ENCODE results near the gene NADSYN1. TPM values are rescaled to one million over a fixed set of nuclear protein-coding genes. Genes with fewer than 3 reads are reported as not detected.

NADSYN1 gene
- total and polyA plus RNA-seq, 2 experiments from 2014 or later = 35.6 to 54.9 TPM

DNA sequence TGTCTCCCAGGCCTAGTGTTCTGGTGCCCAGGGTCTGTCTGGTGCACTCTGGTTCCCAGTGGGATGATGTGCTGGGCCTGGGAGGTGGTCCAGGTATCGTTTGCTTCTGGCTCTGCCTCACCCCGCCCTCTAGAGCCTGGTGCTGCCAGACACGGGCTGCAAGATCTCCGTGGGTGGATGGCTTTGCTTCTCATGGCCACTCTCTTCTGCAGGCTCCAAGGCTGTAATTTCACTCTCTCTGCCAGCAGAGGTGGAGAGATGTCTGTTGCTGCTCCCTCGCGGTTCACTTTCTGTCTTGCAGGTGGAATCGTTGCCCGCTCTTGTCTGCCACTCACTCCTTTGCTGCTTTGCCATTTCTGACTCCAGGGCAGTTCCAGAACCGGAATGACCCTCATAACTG is 13.4 kb downstream of the NADSYN1 start (continued):
- TF ChIP-seq, protein P1, sequence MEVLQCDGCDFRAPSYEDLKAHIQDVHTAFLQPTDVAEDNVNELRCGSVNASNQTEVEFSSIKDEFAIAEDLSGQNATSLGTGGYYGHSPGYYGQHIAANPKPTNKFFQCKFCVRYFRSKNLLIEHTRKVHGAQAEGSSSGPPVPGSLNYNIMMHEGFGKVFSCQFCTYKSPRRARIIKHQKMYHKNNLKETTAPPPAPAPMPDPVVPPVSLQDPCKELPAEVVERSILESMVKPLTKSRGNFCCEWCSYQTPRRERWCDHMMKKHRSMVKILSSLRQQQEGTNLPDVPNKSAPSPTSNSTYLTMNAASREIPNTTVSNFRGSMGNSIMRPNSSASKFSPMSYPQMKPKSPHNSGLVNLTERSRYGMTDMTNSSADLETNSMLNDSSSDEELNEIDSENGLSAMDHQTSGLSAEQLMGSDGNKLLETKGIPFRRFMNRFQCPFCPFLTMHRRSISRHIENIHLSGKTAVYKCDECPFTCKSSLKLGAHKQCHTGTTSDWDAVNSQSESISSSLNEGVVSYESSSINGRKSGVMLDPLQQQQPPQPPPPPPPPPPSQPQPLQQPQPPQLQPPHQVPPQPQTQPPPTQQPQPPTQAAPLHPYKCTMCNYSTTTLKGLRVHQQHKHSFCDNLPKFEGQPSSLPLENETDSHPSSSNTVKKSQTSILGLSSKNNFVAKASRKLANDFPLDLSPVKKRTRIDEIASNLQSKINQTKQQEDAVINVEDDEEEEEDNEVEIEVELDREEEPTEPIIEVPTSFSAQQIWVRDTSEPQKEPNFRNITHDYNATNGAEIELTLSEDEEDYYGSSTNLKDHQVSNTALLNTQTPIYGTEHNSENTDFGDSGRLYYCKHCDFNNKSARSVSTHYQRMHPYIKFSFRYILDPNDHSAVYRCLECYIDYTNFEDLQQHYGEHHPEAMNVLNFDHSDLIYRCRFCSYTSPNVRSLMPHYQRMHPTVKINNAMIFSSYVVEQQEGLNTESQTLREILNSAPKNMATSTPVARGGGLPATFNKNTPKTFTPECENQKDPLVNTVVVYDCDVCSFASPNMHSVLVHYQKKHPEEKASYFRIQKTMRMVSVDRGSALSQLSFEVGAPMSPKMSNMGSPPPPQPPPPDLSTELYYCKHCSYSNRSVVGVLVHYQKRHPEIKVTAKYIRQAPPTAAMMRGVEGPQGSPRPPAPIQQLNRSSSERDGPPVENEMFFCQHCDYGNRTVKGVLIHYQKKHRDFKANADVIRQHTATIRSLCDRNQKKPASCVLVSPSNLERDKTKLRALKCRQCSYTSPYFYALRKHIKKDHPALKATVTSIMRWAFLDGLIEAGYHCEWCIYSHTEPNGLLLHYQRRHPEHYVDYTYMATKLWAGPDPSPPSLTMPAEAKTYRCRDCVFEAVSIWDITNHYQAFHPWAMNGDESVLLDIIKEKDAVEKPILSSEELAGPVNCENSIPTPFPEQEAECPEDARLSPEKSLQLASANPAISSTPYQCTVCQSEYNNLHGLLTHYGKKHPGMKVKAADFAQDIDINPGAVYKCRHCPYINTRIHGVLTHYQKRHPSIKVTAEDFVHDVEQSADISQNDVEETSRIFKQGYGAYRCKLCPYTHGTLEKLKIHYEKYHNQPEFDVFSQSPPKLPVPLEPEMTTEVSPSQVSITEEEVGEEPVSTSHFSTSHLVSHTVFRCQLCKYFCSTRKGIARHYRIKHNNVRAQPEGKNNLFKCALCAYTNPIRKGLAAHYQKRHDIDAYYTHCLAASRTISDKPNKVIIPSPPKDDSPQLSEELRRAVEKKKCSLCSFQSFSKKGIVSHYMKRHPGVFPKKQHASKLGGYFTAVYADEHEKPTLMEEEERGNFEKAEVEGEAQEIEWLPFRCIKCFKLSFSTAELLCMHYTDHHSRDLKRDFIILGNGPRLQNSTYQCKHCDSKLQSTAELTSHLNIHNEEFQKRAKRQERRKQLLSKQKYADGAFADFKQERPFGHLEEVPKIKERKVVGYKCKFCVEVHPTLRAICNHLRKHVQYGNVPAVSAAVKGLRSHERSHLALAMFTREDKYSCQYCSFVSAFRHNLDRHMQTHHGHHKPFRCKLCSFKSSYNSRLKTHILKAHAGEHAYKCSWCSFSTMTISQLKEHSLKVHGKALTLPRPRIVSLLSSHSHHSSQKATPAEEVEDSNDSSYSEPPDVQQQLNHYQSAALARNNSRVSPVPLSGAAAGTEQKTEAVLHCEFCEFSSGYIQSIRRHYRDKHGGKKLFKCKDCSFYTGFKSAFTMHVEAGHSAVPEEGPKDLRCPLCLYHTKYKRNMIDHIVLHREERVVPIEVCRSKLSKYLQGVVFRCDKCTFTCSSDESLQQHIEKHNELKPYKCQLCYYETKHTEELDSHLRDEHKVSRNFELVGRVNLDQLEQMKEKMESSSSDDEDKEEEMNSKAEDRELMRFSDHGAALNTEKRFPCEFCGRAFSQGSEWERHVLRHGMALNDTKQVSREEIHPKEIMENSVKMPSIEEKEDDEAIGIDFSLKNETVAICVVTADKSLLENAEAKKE (CRISPR knock-in tag; IDR thresholded peaks at IDR 0.05) = no peak
- TF ChIP-seq STAT1 (IDR thresholded peaks at IDR 0.05; ENCODE audit: unreplicated experiment) (no peak), NANOG (IDR thresholded peaks at IDR 0.05; ENCODE audit: borderline replicate concordance) (no peak), ZNF331 (CRISPR knock-in tag; IDR thresholded peaks at IDR 0.05; ENCODE audit: low read depth) (no peak), EZH2 (IDR thresholded peaks at IDR 0.05; ENCODE audit: low read depth, unreplicated experiment) (no peak), ZNF114 (CRISPR knock-in tag; IDR thresholded peaks at IDR 0.05) (no peak), POLR2AphosphoS5 (IDR thresholded peaks at IDR 0.05; ENCODE audit: low read depth) (no peak), EZH2phosphoT487 (IDR thresholded peaks at IDR 0.05; ENCODE audit: unreplicated experiment) (no peak), JUNB (IDR thresholded peaks at IDR 0.05; ENCODE audit: unreplicated experiment) (no peak)
- TF ChIP-seq, protein P2, sequence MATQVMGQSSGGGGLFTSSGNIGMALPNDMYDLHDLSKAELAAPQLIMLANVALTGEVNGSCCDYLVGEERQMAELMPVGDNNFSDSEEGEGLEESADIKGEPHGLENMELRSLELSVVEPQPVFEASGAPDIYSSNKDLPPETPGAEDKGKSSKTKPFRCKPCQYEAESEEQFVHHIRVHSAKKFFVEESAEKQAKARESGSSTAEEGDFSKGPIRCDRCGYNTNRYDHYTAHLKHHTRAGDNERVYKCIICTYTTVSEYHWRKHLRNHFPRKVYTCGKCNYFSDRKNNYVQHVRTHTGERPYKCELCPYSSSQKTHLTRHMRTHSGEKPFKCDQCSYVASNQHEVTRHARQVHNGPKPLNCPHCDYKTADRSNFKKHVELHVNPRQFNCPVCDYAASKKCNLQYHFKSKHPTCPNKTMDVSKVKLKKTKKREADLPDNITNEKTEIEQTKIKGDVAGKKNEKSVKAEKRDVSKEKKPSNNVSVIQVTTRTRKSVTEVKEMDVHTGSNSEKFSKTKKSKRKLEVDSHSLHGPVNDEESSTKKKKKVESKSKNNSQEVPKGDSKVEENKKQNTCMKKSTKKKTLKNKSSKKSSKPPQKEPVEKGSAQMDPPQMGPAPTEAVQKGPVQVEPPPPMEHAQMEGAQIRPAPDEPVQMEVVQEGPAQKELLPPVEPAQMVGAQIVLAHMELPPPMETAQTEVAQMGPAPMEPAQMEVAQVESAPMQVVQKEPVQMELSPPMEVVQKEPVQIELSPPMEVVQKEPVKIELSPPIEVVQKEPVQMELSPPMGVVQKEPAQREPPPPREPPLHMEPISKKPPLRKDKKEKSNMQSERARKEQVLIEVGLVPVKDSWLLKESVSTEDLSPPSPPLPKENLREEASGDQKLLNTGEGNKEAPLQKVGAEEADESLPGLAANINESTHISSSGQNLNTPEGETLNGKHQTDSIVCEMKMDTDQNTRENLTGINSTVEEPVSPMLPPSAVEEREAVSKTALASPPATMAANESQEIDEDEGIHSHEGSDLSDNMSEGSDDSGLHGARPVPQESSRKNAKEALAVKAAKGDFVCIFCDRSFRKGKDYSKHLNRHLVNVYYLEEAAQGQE (IDR thresholded peaks at IDR 0.05; ENCODE audit: unreplicated experiment) = no peak
- TF ChIP-seq, protein P3, sequence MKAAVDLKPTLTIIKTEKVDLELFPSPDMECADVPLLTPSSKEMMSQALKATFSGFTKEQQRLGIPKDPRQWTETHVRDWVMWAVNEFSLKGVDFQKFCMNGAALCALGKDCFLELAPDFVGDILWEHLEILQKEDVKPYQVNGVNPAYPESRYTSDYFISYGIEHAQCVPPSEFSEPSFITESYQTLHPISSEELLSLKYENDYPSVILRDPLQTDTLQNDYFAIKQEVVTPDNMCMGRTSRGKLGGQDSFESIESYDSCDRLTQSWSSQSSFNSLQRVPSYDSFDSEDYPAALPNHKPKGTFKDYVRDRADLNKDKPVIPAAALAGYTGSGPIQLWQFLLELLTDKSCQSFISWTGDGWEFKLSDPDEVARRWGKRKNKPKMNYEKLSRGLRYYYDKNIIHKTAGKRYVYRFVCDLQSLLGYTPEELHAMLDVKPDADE (IDR thresholded peaks at IDR 0.05) = no peak

All from GM23338 (cell line).